Esophagus mucosa (tissue), 1 donor: Measurements from ENCODE around the gene DIAPH2. TPM values are rescaled to one million over a fixed set of nuclear protein-coding genes. Genes with fewer than 3 reads are reported as not detected.

Experiments used
- ATAC-seq: fragments of 200-7000 bp; cut with Tn5 transposase; one replicate; pipeline ENCODE4 v1.9.1; 2020
- total RNA-seq: library from RNA; stranded (reverse); gene quantifications from one replicate; pipeline ENCODE4 v1.2.4, GENCODE V29; 2023
- donor health status: DM: yes; HTN: yes; CAD: no.

DIAPH2 gene
- total RNA-seq, 1 donor from 2014 or later = 8.9 TPM

GRCh38 chrX:97311066-97311778, 626.6 kb downstream of the DIAPH2 start:
- no peak for ATAC-seq

- no peak for ATAC-seq
Observed at GRCh38 chrX:97314345-97314744, 629.7 kb downstream of the DIAPH2 start.

- ATAC-seq = no peak
Observed at GRCh38 chrX:97315939-97316338, 631.3 kb downstream of the DIAPH2 start.

GRCh38 chrX:97320305-97320704, 635.7 kb downstream of the DIAPH2 start:
- ATAC-seq = no peak

GRCh38 chrX:97322401-97322800, 637.8 kb downstream of the DIAPH2 start:
- ATAC-seq = no peak

GRCh38 chrX:97326456-97326855, 641.8 kb downstream of the DIAPH2 start:
- ATAC-seq = no peak

- no peak for ATAC-seq
Observed at GRCh38 chrX:97328853-97329390, 644.3 kb downstream of the DIAPH2 start.

- ATAC-seq = no peak
Observed at GRCh38 chrX:97330151-97330550, 645.5 kb downstream of the DIAPH2 start.

GRCh38 chrX:97332963-97333362, 648.3 kb downstream of the DIAPH2 start:
- no peak for ATAC-seq

GRCh38 chrX:97334850-97335249, 650.2 kb downstream of the DIAPH2 start:
- ATAC-seq = no peak

- ATAC-seq = no peak
Observed at GRCh38 chrX:97344724-97345123, 660.1 kb downstream of the DIAPH2 start.

GRCh38 chrX:97358941-97359340, 674.3 kb downstream of the DIAPH2 start:
- no peak for ATAC-seq

- no peak for ATAC-seq
Observed at GRCh38 chrX:97363843-97364242, 679.2 kb downstream of the DIAPH2 start.

GRCh38 chrX:97366237-97366636, 681.6 kb downstream of the DIAPH2 start:
- ATAC-seq = no peak

- no peak for ATAC-seq
Observed at GRCh38 chrX:97367125-97367524, 682.5 kb downstream of the DIAPH2 start.

- no peak for ATAC-seq
Observed at GRCh38 chrX:97369947-97370346, 685.3 kb downstream of the DIAPH2 start.

GRCh38 chrX:97372001-97372766, 687.5 kb downstream of the DIAPH2 start:
- ATAC-seq = no peak

GRCh38 chrX:97374266-97374665, 689.6 kb downstream of the DIAPH2 start:
- no peak for ATAC-seq

GRCh38 chrX:97380200-97380599, 695.6 kb downstream of the DIAPH2 start:
- ATAC-seq = no peak

- ATAC-seq = no peak
Observed at GRCh38 chrX:97384685-97385084, 700.0 kb downstream of the DIAPH2 start.

- ATAC-seq = no peak
Observed at GRCh38 chrX:97387004-97387403, 702.4 kb downstream of the DIAPH2 start.

GRCh38 chrX:97389761-97390192, 705.1 kb downstream of the DIAPH2 start:
- ATAC-seq = no peak

- ATAC-seq = no peak
Observed at GRCh38 chrX:97397371-97397770, 712.7 kb downstream of the DIAPH2 start.

GRCh38 chrX:97398030-97398551, 713.4 kb downstream of the DIAPH2 start:
- ATAC-seq = no peak
